ENCODE results near the gene RIN2. TPM values are rescaled to one million over a fixed set of nuclear protein-coding genes. Genes with fewer than 3 reads are reported as not detected.

Gene RIN2
- total RNA-seq, 1 experiment from 2014 or later: 46.2 TPM

- CTCF ChIA-PET: interaction anchor here (1.8 kb wide), 1 partner anchor 17 kb away, joined by 4 read pairs; no protein-coding TSS in a partner anchor
- DNase-seq: no peak
- intact Hi-C loops (cut with micrococcal nuclease; ENCODE audit: unreplicated experiment): no loop called here
- no TSS peak for BruUV-seq (replicated peaks)
- Histone ChIP-seq H3K4me1 (replicated peaks; ENCODE audit: insufficient read depth) (peaks cover 56% of the 10 kb centered on the region), H3K36me3 (ENCODE audit: low read depth) (no peaks in the 10 kb centered on the region), H2AFZ (no peak overlapping the region), H3K4me3 (no peak overlapping the region), H3F3A (ENCODE audit: insufficient read depth, low read depth) (peaks cover 24% of the 10 kb centered on the region), H3K27me3 (ENCODE audit: insufficient read depth, low read depth) (no peaks in the 10 kb centered on the region), H3K9me2 (ENCODE audit: insufficient read depth) (no peaks in the 10 kb centered on the region), H3K4me2 (peak overlapping the region; percentile 75), H4K20me1 (ENCODE audit: insufficient read depth) (no peaks in the 10 kb centered on the region), H3K9me3 (ENCODE audit: insufficient read depth, low read depth) (no peaks in the 10 kb centered on the region), H3K79me2 (ENCODE audit: low read depth) (peaks cover 20% of the 10 kb centered on the region), H3K27ac (peak overlapping the region; percentile 97)
- no peak for TF ChIP-seq CTCF (conservative IDR thresholded peaks at IDR 0.05)
- no peak for TF ChIP-seq EZH2 (IDR thresholded peaks at IDR 0.05; ENCODE audit: low read depth)
- POLR2A ChIA-PET (ENCODE audit: unreplicated experiment): interaction anchor here (0.5 kb wide), 1 partner anchor 11 kb away, joined by 9 read pairs; no protein-coding TSS in a partner anchor
These were observed 10.3 kb downstream of the RIN2 start for GRCh38 chr20:19768325-19768842.

- H3K36me3 ChIP-seq (ENCODE audit: low read depth): no peaks in the 10 kb centered on the region
- POLR2A ChIA-PET (ENCODE audit: unreplicated experiment): interaction anchor here (0.7 kb wide), 1 partner anchor 12 kb away, joined by 10 read pairs; the partner anchor contains the start of gene RIN2
- H3K4me2 ChIP-seq: no peak overlapping the region
- no peaks in the 10 kb centered on the region for H3K27me3 ChIP-seq (ENCODE audit: insufficient read depth, low read depth)
- intact Hi-C loops (cut with micrococcal nuclease; ENCODE audit: unreplicated experiment): no loop called here
- no peak overlapping the region for H3K27ac ChIP-seq
- H3K4me1 ChIP-seq (replicated peaks; ENCODE audit: insufficient read depth): peaks cover 52% of the 10 kb centered on the region
- peaks cover 20% of the 10 kb centered on the region for H3K79me2 ChIP-seq (ENCODE audit: low read depth)
- TF ChIP-seq CTCF (conservative IDR thresholded peaks at IDR 0.05) (no peak), EZH2 (IDR thresholded peaks at IDR 0.05; ENCODE audit: low read depth) (no peak)
- H3F3A ChIP-seq (ENCODE audit: insufficient read depth, low read depth): peaks cover 24% of the 10 kb centered on the region
- H3K9me2 ChIP-seq (ENCODE audit: insufficient read depth): no peaks in the 10 kb centered on the region
- no TSS peak for BruUV-seq (replicated peaks)
- no peak overlapping the region for H2AFZ ChIP-seq
- DNase-seq: no peak
- H3K4me3 ChIP-seq: no peak overlapping the region
- no peaks in the 10 kb centered on the region for H3K9me3 ChIP-seq (ENCODE audit: insufficient read depth, low read depth)
- CTCF ChIA-PET: no interaction called here
- H4K20me1 ChIP-seq (ENCODE audit: insufficient read depth): no peaks in the 10 kb centered on the region
These were observed 11.4 kb downstream of the RIN2 start for GRCh38 chr20:19769507-19769906.

GRCh38 chr20:19770375-19770774 is 12.3 kb downstream of the RIN2 start:
- Histone ChIP-seq H3F3A (ENCODE audit: insufficient read depth, low read depth) (peaks cover 24% of the 10 kb centered on the region), H4K20me1 (ENCODE audit: insufficient read depth) (no peaks in the 10 kb centered on the region), H3K4me2 (no peak overlapping the region), H3K79me2 (ENCODE audit: low read depth) (peaks cover 14% of the 10 kb centered on the region), H3K4me3 (no peak overlapping the region), H3K36me3 (ENCODE audit: low read depth) (no peaks in the 10 kb centered on the region), H3K27me3 (ENCODE audit: insufficient read depth, low read depth) (no peaks in the 10 kb centered on the region), H3K9me2 (ENCODE audit: insufficient read depth) (no peaks in the 10 kb centered on the region), H2AFZ (no peak overlapping the region), H3K4me1 (replicated peaks; ENCODE audit: insufficient read depth) (peaks cover 49% of the 10 kb centered on the region), H3K27ac (no peak overlapping the region), H3K9me3 (ENCODE audit: insufficient read depth, low read depth) (no peaks in the 10 kb centered on the region)
- intact Hi-C loops (cut with micrococcal nuclease; ENCODE audit: unreplicated experiment): no loop called here
- POLR2A ChIA-PET (ENCODE audit: unreplicated experiment): no interaction called here
- DNase-seq: no peak
- TF ChIP-seq CTCF (conservative IDR thresholded peaks at IDR 0.05) (no peak), EZH2 (IDR thresholded peaks at IDR 0.05; ENCODE audit: low read depth) (no peak)
- CTCF ChIA-PET: no interaction called here
- no TSS peak for BruUV-seq (replicated peaks)
